NCI-H1694 (cell line): ENCODE results near the gene SKOR2.
"Not testable (repeated sequence)": the region's sequence is repeated elsewhere in the genome, so short reads cannot be mapped to it uniquely, and the experiment has no call there.

Experiments
- DNase-seq: peaks from one replicate; lab custom pipeline; 2025; lab: John Stamatoyannopoulos, UW

The SKOR2 gene

DNA sequence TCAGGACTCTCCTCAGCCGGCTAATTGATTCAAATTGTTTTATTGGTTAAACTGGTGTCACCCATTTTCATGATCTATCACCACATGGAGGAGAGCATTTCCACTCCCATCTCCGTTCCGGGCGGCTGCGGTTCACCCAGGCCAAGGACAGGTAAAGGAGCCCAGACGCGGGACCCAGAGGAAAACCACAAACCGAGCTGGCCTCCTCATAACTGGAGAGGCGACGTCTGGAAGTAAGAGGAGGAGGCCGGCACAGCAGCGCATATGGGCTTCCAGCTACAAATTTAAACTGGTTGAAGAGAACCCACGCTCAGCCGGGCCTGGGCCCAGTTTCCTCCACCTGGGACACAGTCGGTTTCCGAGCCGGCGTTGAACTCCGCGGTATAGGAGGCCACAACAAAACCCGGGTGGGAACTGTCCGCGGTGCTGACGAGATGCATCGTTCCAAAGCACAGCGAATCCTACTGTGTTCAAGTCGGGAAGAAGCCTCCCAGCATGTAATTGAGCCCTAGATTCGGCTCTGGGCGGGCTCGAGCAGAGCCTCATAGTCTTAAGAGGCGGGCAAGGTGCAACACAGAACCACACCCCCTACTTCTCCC is 3.0 kb upstream of the SKOR2 start:
- no peak for DNase-seq

DNA sequence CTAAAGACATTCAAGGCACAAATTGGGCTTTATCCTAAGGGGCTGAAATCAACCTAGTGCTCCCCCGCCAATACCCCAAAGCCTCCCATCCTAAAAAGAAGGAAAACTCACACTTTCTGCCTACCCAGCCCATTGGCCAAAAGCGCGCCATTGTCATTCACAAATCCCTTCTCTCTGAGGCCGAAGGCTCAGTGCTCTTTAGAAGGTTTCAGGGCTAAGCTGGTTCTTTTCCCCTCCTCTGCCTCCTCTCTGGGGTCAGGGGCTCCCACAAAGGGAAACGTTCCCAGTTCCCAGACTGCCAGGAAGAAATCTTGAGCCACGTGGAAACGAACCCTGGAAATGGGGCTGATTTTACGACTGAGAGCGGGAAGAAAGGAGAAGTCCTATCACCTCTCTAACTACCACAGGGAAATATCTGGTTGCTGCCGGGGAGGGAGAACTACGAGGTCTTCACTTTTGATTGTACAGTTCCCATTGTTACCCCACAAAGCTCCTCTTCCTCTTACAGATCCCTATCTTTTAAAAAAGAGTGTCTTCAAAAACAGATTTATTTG is 1.7 kb upstream of the SKOR2 start:
- no peak for DNase-seq

DNA sequence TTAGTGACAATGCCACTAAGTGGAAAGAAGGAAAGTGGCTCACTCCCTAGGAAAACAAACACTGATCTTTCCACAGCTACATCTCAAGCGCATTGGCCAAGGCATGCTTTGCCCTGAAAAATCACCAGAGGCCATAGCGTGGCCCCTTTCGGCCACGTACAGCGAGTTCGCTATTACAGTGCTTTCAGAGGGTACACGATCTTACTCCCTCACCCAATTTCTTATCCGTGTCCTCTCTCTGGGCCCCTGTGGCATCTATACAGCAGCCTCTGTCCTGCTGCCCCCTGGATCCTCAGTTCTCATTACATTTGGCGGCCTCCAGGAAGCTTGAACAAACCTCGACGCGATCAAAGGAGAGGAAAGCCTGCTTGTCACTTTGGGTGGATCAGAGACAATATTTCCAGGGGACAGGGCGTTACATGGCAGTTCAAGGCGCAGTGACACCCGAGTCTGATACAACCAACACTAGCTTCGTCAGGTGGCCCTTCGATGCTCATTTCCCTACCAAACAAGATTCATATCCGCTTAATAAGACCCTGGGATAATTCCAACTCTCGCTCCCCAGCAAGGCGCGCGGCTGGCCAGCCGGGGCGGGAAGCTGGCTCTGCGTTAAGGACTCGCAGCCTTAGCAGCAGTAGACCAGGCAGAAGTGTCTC is 941 bp downstream of the SKOR2 start:
- DNase-seq = no peak

DNA sequence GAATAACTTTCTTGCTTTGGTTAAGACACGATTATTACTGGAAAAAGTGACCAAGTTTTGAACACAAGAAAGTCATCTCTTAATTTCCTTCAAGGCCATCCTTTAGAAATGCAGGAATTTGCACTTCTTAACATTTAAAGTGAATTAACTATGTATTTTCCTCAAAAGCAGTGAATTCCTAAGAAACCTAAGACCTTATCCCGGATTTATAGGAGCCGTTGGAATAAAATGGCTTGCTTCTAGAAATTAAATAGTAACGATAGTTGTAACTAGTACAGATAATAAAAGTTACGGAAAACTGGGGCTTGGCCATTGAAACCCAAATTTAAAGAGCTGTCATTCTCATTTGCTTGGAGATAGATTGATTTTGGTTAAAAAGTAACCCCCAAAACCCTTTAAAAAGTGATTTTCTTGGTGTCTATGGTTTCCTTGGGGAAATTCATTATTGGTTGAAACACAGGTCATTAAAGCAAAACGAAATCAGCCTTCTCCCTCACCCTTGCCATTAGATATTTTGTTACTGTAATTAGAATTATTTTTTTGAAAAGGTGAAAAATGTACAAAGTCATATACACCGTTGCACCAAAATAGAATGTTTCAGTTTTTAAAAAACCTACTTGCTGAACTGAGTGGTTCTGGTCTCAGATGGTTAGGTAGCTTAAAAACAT is 2.0 kb downstream of the SKOR2 start:
- DNase-seq = no peak

DNA sequence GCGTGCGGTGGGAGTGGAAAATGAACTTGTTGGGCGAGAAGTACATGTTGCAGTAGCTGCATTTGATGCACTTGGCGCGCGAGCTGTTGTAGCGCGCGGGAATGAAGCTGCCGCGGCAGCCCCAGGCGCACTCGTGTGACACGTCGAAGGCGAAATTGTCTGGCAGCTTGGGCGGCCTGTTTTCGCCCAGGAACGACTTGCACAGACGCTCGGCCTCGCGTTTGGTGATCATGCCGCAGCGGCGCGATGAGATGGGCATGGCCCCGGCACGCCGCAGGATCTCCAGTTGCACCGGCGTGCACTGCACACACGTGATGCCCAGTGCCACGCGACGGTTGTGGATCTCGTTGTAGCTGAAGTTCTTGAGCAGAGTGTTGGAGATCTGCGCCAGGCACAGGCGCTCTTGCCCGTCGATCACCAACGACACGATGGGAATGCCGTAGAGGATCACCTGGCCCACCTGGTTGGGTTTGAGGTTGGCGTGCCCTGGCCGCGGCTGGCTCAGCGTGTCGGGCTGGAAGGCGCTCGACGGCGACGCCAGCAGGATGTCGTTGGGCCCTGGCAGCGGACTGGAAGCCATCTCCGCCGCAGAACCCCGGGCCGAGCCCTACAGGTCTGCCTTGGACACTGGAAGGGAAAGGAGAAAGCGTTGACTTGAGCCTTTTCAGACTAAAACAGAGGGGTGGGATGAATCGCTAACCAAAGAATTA is 2.7 kb downstream of the SKOR2 start:
- DNase-seq = no peak

DNA sequence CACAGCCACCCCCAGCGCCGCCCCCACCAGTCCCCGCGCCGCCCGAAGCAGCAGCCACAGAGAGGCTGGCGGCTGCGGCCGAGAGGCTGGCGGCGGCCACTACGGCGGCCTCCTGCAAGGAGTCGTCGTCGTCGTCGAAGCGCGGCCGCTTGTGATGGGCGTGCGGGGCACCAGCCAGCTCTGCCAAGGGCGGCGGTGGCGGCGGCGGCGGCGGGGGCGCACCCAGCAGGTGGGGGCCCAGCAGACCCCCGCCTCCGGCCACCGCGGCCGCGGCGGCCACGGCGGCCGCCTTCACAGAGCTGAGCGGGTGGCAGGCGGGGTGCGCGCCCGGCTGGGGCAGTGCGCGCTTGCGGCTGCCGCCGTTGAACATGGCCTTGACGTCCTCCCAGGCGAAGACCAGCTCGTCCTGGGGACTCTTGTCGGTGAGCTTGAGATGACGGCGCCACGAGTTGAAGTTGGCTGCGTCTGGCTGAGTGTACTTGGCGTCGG is 3.3 kb downstream of the SKOR2 start:
- no peak for DNase-seq

DNA sequence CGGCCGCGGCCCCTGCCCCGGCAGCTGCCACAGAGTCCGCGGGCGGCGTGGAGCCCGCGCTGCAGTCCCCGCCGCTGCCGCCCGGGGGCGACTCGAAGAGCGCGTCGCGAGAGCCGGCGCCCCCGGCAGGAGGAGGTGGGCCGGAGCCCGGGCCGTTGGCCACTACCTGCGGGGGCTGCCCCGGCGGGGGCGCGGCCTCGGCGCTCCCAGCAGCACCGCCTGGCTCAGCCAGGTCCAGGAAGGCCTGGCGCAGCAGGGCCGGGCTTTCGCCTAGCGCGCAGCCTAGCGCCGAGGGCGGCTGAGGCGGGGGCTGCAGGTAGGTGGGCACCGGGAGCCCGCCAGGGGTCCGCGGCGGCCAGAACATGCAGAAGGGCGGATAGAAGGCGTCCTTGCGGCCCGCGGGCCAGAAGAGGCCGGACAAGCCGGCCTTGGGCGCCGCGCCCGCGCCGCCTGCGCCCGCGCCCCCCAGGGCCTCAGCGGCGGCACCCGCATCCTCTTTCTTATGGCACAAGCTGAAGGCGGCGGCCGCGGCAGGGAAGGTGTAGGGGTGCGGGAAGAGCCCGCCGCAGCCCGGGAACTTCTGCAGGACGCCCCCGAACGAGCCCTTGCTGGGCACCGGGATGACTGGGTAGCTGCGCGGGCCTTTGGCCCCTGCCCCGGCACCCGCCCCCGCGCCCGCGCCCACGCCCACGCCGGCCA is 3.9 kb downstream of the SKOR2 start:
- DNase-seq = no peak

DNA sequence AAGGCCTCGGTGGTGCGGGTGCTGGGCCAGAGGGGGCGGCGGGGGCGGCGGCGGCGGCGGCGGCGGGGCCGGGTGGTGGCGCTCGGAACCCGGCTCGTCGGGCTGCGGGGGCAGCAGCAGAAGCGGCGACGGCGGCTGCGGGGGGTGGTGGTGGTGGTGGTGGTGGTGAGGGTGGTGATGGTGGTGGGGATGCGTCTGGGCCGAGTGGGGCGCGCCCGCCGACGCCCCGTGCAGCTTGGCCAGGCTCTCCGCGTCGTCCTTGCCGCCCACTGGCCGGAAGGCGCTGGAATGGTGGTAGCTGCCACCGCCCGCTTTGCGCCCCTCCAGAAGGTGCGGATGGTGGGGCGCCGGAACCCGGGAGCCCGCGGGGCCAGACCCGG is 4.4 kb downstream of the SKOR2 start:
- DNase-seq = no peak

DNA sequence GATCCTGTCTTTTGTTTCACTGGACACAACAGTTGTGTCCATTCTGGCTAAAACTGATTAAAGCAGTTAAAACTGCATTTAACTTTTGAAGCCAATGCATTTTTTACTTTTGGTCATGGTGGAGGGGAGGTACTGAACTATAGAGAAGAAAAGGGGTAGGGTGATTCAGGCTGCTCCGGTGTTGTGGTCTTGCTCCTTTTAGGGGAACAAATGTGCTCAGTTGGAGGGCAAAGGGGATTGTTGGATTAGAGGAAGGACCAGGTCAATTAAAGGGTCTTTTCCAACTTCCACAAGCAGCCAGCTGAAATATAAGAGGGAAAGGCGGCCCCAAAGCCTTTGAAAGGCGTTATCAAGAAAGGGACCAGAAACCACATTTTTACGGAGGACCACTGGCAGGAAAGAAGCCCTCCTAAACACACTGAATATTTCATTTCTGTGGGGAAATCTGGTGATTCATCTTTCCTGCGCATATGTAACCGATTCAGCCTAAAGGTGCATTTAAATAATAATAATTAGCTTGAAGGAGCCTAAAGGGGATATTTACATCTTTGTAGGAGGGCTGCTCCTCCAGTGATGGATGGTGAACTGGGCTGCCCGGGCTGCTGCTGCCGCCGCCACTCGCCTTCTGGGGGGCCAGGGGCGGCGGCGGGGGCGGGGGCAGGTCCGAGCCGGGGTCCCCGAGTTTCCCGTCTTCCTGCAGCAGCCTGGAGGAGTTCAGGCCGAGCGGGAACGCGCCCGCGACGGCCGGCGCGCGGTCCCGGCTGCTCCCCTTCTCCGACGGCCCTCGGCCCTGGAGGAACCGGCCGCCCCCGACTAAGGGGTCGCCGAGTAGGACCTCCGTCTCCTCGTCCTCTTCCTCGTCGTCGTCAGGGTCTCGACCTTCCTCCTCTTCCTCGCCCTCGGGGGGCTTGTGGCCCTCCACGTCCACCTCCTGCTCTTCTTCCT is 5.2 kb downstream of the SKOR2 start:
- DNase-seq = no peak

DNA sequence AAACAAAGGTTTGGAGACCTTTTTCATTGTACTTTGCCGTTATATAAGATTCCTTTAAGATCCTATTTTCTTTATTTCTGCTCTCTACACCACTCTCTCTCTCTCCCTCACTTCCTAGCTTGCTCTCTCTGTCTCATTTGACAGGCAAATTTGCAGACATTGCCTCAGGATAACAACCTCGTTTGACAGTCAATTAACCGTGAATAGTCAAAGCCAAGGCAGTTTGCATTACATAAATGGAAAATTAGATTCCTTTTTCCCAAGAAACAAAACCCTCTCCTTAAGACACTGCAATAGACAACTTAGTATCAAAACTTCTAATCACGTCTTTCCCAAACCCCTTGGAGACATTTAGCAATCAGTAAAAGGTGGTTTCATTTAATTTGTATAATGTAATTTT is 7.4 kb downstream of the SKOR2 start:
- DNase-seq = no peak

DNA sequence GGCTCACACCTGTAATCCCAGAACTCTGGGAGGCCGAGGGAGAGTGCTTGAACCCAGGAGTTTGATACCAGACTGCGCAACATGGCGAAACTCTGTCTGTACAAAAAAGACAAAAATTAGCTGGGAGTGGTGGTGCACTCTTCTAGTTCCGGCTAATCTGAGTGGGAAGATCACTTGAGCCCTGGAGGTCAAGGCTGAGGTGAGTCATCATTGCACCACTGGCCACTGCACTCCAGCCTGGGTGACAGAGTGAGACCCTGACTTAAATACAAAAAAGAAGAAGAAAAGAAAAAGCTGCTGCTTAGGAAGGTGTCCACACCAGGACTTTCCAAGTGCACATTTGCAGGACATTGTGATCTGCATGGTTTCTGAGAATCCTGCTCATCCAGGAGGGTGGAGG is 16.4 kb downstream of the SKOR2 start:
- no peak for DNase-seq

DNA sequence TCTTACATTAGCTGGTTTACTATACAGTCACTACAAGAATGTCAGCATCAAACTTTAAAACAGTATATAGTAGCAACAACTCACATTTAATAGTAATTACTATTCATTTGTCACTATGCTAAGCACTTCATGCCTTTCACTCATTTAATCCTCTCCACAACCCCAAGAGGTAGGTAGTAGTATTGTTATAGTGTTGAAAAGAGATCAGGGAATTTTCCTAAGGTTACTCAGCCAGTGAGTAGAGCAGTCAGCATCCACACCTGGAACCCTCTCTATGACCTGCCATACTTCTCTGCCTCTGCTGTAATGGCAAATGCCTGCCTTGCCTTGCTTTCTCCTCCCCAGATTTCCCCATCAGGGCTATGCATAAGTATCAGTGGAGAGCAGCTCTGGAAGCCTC is 24.8 kb downstream of the SKOR2 start:
- DNase-seq = no peak

DNA sequence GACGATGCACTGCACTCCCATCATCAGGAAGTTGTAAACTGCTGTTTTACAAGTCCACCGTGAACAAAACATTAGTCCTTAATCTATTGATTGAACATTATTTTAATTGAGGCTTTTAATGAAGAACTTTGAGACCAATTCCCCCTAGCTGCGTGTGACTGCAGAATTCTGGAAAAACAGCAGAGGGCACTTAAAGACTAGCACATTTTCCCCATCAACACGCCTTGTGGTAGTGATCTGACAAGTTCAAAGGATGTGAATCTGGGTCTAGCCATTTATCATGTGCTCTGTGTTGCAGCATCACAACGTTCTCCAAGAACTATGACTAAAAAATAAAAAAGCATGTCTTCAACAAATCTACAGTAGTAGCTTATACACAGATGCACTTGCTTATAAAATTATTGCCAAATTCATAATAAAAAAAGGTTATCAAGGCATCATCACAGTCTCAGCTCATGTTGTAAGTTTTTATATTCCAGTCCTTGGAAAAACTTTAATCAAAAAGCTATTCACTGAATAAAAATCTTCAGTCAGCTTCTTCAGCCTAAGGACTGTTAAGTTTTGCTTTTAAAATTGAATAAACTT is 35.8 kb downstream of the SKOR2 start:
- peak; percentile 63 for DNase-seq

DNA sequence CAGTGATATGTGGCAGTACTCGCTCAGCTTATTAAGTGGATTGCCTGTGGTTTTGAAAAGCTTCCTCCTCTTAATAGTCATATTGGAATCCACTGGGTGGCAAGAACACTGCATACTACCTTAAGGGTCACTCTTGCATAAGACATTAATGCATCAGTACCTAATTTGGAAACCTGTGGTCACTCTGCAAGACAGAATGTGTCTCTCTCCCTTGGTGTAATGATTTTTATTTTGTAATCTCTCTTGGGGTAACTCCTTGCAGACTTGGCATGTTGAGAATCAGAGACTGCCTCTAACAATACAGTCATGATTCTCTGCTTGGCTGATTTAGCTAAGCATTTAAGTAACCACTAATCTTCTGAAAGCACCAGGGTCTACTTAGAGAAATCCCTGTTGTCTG is 42.3 kb downstream of the SKOR2 start:
- no peak for DNase-seq

DNA sequence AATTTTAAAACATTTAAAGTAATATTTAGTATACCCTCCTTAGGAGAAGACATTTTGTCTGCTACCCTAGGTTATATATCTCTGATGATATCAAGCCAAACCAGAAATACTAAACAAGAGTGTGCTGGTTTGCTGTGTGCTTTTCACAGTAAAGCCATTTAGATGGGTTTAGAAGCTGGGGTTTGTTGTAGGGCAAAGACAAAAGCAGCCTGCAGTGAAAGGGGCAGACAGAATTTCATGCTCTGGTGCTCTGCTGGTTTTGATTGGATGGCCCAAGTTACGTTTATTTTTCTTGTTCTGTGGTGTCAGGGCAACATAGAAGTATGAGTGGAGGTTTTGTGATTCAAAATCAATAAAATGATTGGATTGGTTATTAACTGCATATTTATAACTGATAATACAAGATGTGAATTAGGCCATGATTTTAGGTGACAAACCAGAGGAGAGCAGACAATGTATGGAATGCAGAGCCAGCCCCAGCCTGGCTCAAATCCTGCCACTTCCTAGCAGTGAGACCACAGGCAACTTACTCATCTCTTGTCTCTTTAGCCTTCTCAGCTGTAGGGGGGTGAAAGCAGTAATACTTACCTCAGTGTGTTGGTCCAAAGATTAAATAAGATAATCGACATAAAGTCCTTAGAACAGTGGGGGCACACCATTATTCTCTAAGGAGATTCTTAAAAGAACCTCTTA is 44.4 kb downstream of the SKOR2 start:
- no peak for DNase-seq

DNA sequence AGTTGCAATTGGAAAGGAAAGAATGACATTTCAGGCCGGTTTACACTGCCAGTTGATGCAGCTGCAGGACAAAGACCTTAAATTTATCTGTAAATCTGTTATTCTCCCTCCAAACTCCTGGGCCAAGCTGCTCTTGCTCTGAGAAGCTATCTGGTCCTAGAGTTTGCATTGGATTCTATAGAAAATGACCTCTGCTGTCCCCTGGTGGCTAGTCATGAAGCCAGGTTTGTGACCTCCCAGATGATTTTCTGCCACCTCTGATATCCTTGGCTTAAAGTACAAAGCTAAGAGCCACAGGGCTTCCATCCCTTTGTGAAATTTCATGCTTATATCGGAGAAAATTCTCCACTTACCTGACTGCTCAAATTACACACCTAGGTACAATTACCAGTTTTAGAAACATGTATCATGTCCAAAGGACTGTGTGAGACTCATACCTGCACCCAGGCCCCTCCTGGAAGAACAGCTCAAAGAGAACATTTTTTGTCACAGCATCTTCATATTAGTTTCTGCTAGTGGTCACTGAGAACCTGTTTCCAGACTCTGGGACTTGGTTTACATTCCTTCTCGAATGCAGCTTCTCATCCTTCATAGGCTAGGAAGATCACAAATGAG is 46.4 kb downstream of the SKOR2 start:
- peak; percentile 34 for DNase-seq

DNA sequence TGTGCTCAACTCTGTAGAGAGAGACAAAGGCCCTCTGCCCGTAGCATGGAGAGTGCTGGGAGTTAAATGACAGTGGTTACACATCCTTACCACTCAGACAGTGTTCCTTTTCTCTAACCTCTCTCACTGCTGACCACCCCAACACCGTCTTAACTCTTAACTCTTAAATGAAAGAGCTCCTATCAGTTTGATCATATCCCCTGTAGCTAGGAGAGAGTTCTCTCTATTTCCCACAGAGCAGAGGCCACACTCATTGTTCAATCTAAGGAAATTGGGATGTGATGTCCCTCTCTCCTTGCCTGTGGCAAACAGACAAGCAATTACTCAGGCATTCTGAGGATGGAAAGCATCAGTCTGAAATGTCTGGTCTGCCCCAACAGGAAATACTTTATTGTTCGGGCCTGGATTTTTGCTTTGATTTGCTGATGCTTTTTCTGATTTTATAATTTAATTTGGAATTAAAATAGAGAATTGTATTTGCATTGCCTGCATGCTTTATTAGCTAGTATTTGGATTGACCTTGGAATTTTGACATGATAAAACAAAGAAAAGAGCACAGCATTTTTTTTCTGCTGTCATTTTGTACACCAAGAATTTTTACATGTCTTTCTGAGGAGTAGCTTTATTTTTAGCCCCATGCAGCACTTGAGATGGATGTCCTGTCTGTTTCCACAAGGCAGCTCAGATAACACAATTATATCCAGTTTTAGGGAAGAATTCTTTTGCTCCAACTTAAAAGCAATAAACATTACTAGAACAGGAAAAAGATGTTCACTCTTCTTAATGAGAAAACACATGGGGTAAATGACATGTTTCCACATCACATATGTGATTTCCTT is 47.6 kb downstream of the SKOR2 start:
- no peak for DNase-seq

DNA sequence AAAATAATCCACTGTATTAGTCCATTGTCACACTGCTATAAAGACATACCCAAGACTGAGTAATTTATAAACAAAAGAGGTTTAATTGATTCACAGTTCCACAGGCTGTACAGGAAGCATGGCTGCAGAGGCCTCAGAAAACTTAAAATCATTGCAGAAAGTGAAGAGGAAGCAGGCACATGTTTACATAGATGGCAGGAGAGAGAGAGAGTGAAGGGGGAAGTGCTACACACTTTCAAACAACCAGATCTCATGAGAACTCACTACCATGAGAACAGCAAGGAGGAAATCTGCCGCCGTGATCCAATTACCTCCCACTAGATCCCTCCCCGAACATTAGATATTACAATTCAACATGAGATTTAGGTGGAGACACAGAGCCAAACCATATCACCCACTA is 55.5 kb downstream of the SKOR2 start:
- DNase-seq = not testable (repeated sequence)
